Measurements from ENCODE around the gene SELENOK.
"Not testable (repeated sequence)": the region's sequence is repeated elsewhere in the genome, so short reads cannot be mapped to it uniquely, and the experiment has no call there.

The SELENOK gene

DNA sequence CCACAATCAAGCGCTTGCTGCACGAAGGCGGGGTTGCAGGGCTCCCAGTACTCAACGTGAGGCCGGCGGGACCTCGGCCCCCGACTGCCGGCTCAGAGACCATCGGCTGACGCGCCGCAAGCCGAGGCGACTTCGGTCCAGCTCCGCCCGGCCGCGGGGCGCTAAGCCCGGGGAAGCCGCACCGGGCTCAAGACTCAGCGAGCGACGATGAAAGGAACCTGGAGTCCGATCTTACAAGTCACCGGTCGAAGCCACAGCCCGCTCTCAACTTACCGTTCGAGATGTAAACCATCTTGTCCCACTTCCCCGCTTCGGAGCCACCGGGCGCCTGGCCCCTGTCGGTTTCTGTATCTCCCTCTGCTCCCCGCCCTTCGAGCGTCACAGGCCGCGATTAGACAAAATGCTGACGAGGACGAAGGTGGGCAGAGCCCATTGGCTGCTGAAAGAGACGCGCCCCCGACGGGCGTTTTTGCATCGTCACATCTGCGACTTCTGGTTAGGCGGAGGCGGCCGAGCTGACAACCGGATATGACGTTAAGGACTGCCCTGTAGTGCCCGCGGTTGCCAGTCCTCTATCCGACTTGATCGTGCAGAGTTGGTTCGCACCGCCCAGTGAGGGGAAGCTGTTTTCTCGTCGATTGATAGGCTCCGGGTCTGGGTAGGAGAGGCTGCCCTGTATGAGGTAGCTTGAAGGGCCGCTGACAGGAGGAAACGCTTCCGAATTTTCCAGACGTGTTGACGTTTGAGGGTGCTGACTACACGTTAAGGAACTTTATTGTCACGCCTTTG lies at the start of gene SELENOK:
Gene SELENOK (minus strand): TSS at position 363 of the 789 bp plus-strand sequence.
- peak; percentile 91 for DNase-seq

DNA sequence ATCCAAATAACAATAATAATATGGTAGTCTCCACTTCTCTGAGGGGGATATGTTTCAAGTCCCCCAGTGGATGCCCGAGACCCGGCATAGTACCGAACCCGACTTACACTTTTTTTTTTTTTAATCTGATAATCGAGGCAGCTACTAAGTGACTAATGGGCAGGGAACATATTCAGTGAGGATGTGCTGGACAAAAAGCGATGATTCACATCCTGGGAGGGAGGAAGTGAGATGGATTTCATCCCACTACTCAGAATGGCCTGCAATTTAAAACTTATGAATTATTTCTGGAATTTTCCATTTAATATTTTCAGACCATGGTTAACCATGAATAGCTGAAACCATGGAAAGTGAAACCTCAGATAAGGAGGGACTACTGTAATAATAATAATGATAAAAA lies 49.5 kb upstream of the SELENOK start:
- no peak for DNase-seq

DNA sequence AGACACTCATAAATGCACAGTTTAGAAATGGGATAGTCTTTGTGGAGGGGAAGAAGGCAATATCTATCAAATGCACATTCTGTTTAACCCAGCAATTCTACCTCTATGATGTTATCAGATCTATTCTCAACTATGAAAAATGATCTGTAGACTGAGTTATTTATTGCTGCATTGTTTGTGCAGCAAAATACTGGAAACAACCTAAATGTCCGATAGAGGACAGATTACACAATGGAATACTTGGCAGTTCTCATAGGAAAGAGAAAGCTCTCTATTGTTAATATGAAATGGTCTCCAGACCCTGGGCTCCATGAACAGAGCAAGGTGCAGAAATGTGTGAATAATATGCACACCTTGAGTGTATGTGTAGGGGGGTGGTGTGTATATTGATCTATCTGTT lies 49.0 kb upstream of the SELENOK start:
- DNase-seq: no peak

DNA sequence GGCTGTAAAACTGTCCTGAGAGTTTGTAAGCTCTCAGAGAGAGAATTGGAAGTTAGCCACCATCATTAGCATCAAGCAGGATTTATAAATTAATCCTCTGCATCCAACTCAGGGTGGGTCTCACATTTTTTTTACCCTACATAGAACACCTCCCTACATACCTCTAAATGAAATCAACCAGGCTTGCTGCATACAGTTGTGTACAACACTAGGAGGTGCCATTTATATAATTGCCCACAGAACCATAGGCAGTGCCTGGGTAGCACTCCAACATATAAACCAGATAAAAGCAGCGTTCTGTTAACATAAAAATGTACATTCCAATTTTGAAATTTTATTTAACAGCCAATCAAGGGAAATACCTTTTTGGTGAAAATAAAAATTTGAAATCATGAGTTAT lies 48.2 kb upstream of the SELENOK start:
- no peak for DNase-seq

DNA sequence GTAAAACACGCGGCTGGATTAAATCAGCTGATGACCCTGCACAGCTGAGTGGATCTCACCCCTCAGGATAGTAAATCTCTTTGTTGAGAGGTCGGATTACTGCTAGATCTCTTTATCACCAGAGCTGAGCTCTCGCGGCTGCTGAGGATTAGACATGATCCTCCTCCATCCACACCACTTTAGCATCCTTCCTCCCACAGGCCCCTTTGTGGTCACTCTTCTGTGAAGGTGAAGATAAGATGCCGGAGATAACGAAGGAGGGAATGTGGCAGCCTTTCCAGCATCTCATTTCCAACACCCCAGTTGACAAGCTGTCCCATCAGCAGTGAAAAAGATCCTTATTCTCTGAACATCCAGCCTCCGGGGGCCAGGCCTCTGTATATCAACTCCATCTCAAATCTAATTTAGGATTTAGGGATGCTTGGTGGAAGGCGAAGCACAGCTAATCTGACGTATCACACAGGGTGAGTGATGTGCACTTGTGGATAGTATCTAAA lies 47.5 kb upstream of the SELENOK start:
- no peak for DNase-seq

DNA sequence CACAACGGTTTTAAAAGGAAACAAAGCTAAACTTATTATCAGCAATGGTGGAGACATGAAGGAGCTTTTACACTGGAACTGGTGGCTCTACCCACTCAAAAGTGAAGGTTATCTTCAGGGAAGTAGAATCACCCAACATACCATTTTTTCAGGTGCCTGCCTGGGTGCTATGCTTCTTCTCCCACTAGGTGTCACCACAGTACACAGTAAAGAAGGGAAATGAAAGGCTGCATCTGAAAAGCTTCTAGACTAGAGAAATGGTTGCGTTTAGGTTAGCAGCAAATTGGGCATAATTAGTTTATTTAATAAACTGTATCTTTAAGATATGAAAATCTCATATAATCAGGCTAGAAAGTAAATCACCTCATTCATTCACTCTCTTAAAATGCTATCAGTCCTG lies 47.0 kb upstream of the SELENOK start:
- peak; percentile 19 for DNase-seq

DNA sequence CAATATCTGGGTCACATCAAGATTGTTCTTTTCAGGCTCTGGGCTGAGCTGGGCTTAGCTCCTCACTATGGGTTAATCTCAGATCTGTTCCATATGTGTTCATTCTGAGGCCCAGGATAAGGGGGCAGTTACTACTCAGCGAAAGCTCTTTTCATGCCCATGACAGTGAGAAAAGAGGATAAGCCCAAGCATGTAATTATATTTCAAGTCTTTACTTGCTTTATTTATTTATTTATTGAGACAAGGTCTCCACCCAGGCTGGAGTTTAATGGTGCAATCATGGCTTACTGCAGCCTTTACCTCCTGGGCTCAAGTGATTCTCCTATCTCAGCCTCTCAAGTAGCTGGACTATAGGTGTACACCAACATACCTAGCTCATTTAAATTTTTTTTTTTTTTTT lies 44.7 kb upstream of the SELENOK start:
- DNase-seq: no peak

DNA sequence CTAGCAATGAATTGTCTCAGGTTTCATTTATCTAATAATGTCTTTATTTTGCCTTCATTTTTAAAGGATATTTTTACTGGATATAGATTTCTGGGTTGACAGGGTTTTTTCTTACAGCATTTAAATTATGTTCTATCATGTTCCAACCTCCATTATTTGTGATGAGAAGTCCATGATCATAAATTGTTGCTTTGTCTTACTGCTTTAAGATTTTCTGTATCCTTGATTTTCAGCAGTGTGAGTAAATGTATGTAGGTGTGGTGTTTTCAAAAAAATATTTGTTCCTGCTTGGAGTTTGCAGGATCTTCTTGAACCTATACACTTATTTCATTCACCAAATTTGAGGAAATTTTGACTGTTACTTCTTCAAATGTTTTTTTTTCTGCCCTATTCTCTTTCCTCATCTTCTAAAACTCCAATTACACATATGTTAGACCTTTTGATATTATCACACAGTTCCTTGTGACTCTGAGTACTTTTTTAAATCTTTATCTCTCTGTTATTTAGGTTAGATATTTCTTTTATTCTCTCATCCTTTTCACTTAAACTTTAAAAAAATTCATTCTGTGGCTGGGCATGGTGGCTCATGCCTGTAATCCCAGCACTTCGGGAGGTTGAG lies 43.7 kb upstream of the SELENOK start:
- DNase-seq: no peak

DNA sequence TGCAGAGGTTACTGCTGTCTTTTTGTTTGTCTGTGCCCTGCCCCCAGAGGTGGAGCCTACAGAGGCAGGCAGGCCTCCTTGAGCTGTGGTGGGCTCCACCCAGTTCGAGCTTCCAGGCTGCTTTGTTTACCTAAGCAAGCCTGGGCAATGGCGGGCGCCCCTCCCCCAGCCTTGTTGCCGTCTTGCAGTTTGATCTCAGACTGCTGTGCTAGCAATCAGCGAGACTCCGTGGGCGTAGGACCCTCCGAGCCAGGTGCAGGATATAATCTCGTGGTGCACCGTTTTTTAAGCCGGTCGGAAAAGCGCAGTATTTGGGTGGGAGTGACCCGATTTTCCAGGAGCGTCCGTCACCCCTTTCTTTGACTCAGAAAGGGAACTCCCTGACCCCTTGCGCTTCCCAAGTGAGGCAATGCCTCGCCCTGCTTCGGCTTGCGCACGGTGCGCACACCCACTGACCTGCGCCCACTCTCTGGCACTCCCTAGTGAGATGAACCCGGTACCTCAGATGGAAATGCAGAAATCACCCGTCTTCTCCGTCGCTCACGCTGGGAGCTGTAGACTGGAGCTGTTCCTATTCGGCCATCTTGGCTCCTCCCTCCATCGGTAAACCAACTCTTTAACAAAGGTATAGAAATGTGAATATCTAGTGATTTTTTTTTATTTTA lies 35.7 kb upstream of the SELENOK start:
- DNase-seq: not testable (repeated sequence)

DNA sequence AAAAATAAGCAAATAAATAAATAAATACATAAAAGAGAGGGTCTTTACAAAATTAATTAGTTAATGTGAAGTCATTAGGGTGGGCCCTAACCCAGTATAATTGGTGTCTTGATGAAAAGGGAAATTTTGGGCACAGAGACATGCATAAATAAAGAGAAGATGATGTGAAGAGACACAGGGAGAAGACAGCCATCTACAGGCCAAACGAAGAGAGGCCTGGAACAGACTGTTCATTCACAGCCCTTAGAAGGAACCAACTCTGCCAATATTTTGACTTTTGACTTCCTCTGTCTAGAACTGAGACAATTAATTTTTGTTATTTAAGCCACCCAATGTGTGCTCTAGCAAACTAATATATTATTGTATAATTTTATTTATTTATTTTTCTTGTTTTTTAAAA lies 29.6 kb upstream of the SELENOK start:
- DNase-seq: no peak

DNA sequence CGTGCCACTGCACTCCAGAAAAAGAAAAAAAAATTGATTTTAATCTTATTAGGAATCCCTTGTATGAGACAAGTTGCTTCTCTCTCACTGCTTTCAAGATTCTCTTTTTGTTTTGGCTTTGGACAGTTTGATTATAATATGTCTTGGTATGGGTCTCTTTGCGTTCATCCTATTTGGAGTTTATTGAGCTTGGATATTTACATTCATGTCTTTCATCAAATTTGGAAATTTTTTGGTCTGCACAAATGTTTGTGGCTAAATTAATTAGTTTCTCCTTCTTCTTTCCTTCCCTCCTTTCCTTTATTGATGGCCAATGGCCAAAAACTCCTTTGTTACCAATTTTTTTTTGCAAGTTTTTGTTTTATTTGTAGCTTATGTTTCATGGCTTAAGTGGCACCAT lies 28.1 kb upstream of the SELENOK start:
- no peak for DNase-seq

DNA sequence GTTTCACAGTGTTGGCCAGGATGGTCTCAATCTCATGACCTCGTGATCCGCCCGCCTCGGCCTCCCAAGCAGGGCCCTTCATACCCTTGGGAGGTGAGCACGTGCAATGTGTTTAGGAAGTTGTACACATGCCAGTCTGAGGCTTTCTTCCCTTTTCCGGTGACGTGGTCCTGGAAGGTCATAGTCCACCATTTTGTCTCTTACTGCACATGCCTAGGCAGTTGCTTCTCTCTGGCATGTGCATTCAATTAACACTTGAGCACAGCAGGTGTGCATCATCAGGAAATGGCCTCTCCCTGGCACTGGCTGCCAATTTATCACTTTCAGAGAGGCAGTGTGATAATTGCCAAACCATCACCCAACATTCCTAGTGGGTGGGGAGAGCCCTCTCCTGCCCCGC lies 21.7 kb upstream of the SELENOK start:
- DNase-seq: no peak

DNA sequence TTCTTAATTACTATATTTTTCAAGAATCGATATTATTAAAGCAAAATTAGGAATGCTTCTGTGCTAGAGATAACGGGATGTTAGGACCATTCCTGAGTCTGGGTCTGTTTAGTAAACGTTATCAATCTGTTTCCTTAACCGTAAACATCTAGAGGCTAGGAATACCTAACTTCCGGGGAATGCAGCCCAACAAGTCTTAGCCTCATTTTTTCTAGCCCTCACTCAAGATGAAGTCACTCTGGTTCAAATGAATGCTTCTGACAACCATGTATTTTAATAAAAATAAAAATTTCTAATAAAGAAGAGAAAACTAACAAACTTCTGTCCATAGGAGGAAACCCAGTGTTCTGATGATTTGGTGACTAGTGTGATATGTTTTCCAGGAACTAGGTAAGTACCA lies 11.1 kb upstream of the SELENOK start:
- no peak for DNase-seq

DNA sequence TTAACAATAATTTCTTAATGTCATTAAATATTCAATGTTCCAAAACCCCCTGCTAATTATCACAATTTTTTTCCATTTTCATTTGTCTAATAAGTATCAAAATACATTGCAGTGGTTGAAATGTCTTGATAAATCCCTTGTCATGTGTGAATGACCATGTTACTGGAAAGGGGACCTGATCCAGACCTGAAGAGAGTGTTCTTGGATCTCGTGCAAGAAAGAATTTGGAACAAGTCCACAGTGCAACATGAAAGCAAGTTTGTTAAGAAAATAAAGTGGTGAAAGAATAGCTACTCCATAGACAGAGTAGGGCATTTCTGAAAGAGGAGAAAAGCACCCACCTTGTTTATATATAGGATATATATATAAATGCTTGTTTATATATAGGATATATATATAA lies 10.4 kb upstream of the SELENOK start:
- DNase-seq: no peak

DNA sequence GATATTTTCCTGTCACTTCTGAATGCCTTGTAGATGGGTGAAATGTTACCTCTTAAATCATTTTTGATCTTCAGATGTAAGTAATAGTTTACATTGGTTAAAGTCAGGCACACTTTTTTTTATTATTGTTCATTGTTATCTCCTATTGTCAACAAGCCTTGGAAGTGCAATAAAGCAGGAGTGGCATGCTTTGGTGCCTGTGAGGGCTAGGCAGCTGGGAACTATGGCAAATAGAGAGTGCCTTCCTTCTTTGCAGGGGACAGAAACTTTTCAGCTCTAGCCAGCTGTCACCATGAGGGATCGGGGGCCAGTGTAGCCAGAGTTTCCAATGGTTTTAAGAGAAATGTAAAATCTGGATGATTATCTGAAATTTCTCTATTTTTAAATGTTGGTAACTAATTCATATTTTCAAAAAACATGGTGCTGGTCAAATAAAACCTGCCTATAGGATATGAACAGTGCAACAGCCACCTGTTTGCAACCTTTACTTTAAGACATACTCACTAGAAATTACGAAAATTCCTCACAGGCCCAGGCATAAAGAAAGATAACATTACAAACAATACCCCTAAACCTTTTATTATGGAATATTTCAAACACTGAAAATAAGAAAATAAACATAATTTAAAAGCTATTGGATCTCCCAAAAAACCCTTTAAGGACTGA lies 9.1 kb upstream of the SELENOK start:
- DNase-seq: no peak

DNA sequence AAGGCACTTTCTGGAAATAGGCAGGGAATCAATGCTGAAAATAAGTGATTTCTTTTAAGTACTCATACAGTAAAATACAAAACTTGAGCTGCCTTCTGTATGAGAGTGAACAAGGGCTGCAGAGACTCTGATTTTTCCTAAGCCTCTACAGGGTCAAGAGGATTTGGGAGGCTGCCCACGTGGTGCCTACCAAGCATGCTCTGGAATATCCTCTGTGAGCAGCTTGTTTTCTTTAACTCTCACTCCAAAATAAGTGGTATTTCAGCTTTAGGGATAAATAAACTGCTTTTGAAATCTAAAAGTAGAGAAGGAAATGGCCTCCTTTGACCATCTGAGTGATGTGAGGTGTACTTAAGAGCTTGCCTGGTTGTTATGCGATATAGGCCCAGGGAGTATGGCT lies 8.1 kb upstream of the SELENOK start:
- DNase-seq: no peak

DNA sequence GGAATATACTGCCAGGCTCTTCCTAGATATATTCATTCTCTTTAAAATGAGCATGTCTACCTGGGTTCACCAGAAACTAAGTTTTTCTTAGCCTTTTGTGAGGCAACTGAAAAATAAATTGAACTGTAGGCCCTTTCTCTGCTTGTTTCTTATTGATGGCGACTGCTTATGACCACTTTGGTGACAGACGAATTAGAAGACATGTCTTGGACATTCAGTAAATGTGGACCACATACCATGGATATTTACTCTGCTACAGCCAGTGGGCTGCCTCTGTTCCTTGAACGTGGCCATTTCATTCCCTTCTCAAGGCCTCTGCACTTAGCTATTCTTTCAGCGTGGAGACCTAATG lies 603 bp upstream of the SELENOK start:
- no peak for DNase-seq

DNA sequence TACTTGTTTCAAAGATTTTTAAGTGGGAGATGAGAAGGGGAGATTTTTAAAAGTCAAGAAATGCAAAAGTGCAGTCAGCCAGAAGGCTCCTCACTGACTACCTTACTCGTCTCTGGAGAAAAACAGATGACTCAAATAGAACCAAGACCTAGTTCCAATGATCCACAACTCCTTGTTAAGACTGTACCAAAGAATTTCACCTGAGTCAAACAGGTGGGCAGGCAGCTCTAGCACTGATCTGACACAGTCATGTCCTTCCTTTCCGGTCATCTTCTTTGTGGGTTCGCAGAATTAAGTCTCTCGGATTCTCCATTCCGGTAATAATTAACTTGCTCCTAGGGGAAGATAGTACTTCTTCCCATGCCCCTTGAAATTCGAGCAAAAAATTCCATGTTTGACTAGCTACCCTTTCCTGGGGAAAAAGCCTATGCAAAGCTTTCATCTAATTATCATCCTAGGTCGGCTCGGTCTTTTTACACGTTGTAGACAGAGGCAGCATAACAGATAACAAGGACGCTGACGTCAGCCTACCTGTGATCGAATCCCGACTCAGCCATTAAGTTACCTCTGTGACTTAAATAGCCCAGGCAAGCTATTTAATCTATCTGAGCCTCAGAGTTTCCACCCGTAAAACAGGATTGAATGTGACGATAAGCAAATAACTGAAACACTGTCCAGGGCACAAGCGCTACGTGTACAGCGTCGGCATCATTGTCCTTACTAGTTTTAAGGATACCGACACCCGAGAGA lies 758 bp downstream of the SELENOK start:
- DNase-seq: no peak

DNA sequence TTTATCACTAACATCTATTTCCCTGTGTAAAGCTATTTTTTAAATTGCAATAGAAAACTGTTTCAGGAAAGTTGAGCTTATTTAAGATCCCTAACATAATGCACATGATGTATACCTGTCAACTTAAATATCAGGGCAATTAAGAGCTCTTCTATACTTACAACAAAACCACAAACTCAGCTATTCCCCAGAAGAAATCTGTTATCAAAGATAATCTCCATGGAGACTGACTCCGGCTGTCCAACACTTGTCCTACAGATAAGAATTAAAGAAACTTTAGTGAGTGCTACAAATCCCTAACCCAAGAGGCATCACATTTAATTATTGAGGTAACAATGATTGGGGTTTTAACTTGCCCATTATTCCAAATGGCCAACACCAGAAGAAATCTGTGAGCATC lies 3.4 kb downstream of the SELENOK start:
- DNase-seq: no peak

DNA sequence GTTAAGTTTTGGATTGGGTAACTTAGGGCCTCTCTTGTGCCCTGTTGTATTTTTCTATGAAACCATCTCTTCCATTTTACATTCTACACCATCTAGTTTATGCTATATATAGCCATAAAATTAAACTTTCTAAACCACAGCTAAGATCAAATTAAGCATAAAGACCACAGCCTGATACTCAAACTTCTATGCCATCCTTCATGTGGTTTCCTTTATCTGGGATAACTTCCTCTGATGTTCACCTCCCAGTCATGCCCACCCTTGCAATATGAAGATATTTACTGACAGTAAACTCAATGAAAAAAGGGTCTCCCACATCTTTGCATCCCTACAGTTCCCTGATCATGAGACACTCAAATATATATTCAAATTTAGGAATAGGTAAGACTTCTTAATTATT lies 4.2 kb downstream of the SELENOK start:
- no peak for DNase-seq

DNA sequence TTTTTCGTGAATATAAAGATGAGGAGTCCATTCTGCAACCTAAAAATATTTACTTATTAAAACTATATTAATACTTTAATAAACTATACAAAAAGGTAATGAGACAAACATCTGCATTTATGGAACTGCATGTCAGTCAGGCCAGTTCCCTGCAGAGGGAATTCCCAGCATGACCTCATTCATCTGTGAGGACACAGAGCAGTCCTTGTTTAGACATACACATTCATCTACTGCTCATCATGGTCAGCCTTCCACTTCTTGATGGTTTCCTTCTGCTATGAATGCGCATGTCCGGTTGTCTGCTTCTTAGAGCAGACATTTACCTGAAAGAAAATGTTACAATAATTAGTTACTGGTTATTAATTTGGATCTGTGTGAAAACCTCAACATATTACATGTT lies 6.4 kb downstream of the SELENOK start:
- DNase-seq: no peak

DNA sequence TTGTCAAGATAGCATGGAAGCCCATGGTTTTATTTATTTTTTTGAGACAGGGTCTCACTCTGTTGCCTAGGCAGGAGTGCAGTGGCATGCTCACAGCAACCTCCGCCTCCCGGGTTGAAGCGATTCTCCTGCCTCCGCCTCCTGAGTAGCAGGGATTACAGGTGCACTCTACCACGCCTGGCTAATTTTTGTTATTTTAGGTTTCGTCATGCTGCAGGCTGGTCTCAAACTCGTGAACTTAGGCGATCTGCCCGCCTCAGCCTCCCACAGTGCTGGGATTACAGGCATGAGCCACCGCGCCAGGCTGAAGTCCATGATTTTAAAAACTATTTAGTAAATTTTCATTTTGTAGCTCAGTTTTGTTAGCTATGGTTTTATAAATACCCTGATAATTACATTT lies 7.0 kb downstream of the SELENOK start:
- no peak for DNase-seq

DNA sequence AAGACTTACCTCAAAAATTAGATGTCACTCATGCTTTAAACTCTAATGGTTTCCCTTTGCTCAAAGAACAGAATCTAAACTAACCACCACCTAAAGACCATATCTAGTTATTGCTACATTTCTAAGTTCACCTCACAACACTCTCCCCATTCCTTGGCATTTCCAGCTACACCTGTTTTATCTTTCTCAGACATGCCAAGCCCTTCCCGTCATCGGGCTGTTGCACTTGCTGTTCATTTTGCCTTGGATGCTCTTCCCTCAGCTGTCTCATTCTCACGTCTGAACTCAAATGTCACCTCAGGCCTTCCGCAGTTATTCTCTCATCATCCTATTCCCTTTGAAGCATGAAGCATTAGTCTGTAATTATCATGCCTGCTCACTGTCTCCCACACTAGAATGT lies 8.7 kb downstream of the SELENOK start:
- DNase-seq: no peak
